ENCODE results near the gene WNT1. TPM values are rescaled to one million over a fixed set of nuclear protein-coding genes. Genes with fewer than 3 reads are reported as not detected.

The WNT1 gene
- total and polyA plus RNA-seq, 7 experiments from 2014 or later, result 0.24 to 1.5 (median 0.43) TPM; not detected in 2

DNA sequence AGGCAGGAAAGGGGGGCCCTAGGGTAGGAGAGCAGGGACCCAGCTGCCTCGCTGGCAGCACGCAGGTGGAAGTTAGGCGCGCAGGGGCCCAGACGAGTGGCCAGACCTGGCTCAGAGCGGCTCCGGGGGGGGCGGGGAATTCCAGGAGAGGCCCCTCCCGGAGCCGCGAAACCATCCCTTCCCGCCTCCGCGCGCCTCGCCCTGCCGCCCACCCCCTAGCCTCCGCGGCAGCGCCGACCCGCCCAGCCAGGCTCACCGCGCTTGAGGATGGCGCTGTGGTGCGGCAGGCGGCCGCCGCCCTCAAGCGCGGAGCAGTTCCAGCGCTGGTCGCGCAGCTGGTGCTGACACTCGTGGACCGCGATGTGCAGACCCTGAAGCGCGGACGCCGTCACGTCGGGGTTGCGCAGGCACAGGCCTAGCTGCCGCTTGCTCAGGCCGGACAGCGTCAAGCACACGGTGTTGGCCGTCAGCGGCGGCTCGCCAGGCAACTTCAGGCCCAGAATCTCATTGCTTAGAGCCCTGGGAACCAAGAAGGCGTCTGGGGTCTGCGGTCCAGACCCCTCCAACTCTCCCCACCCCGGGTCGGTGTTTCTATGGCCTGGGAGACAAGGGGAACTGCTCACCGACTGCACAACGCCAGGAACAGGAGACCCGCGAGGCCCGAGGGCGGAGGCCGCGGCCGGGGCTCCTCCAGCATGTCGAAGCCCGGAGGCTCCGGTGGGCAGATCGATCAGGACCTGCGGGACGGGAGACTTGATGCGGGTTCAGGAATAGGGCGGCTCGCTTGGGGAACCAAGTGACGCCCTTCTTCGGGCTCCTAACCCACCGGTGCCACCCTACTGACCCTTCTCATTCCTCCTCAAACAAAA lies 8.1 kb upstream of the WNT1 start:
- Histone ChIP-seq H3K27ac (ENCODE audit: low read depth, low read length) (no peak overlapping the region), H3K4me3 (ENCODE audit: low read length) (peak overlapping the region; percentile 40), H3K36me3 (ENCODE audit: control insufficient read depth in 2 of 3, insufficient read depth in 3 of 3, low read length in 3 of 3) (no peaks in the 10 kb centered on the region), H3K9me3 (ENCODE audit: control insufficient read depth in 2 of 3, low read length in 3 of 3) (no peaks in the 10 kb centered on the region), H3K4me1 (ENCODE audit: control insufficient read depth in 2 of 2, insufficient read depth in 2 of 2, low read length in 2 of 2) (peaks cover 20 to 38% of the 10 kb centered on the region in 2 donors), H3K27me3 (ENCODE audit: control insufficient read depth in 2 of 2, insufficient read depth in 2 of 2, low read length in 2 of 2) (peaks cover 6 to 31% of the 10 kb centered on the region in 2 donors)
- Mint-ChIP-seq H3K36me3 (no peaks in the 10 kb centered on the region), H3K27me3 (peaks cover 35 to 80% (median 38%) of the 10 kb centered on the region in 5 donors), H3K27ac (peak overlapping the region in 1 of 9 donors; percentile 24), H3K4me1 (peaks cover 15 to 33% (median 24%) of the 10 kb centered on the region in 7 donors), H3K9me3 (peaks cover 0 to 2% (median 0%) of the 10 kb centered on the region in 11 donors), H3K4me3 (peak overlapping the region; percentile 29 to 89 (median 71))
- DNase-seq, result peak in 6 of 9 donors; percentile 26 to 57 (median 38)
- intact Hi-C loops (cut with micrococcal nuclease), result loop anchor here in 1 of 2 donors (1.0 to 2.0 kb wide), 2 partner anchors 10 to 13 kb away; partner anchors contain the start of gene ARF3
- peak; percentile 76 for ATAC-seq
- POLR2A ChIA-PET, result interaction anchor here (1.0 to 2.8 kb wide), 2 partner anchors 8 to 12 kb away, joined by 3 to 8 read pairs; partner anchors contain the start of genes ARF3 and WNT1
- CTCF ChIA-PET, result interaction anchor here (1.0 to 1.4 kb wide), 4 partner anchors 9 to 36 kb away, joined by 3 to 6 read pairs (median 4); no protein-coding TSS in a partner anchor

DNA sequence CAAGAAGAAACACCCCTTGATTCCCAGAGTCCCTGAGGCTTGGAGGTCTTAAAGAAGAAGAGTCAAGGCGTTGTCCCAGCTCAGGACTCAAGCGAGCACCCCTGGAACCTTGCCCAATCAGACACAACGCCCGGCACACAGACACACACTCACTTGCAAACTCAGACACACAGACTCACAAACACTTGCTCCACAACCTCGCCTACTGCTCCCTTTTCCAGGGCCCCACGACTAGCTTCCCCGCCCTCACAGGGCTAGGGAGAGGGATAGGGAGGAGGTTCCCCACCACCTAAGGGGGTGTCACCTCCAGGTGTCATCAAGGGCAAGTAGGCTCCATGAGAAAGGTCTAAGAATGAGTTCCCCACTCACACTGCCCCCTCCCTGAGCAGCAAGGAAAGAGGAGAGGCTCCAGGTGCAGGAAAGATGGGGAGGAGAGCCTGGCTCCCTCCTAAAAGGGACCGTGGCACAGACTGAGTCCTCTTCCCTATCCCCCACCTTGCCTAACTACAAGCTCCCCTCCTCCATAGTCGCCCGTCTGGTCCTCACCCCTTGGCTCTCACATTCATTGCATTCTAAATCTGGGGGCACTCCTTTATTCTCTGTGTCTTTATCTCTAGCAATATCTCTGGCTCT lies 7.3 kb upstream of the WNT1 start:
- peaks cover 6 to 31% of the 10 kb centered on the region in 2 donors for H3K27me3 ChIP-seq (ENCODE audit: control insufficient read depth in 2 of 2, insufficient read depth in 2 of 2, low read length in 2 of 2)
- peak overlapping the region; percentile 40 for H3K4me3 ChIP-seq (ENCODE audit: low read length)
- H3K27ac ChIP-seq (ENCODE audit: low read depth, low read length), result no peak overlapping the region
- no peaks in the 10 kb centered on the region for H3K36me3 ChIP-seq (ENCODE audit: control insufficient read depth in 2 of 3, insufficient read depth in 3 of 3, low read length in 3 of 3)
- peak overlapping the region in 2 of 9 donors; percentile 24 to 33 for H3K27ac Mint-ChIP-seq
- DNase-seq (no peak), ATAC-seq (no peak)
- H3K9me3 Mint-ChIP-seq, result peaks cover 0 to 2% (median 0%) of the 10 kb centered on the region in 11 donors
- peaks cover 15 to 33% (median 24%) of the 10 kb centered on the region in 7 donors for H3K4me1 Mint-ChIP-seq
- POLR2A ChIA-PET, result interaction anchor here (1.4 to 2.8 kb wide), 2 partner anchors 10 to 13 kb away, joined by 5 to 8 read pairs; partner anchors contain the start of gene ARF3
- peak overlapping the region; percentile 55 to 89 (median 73) for H3K4me3 Mint-ChIP-seq
- CTCF ChIA-PET, result interaction anchor here (0.6 to 1.4 kb wide), 5 partner anchors 9 to 1742 kb away, joined by 3 to 6 read pairs (median 3); no protein-coding TSS in a partner anchor
- intact Hi-C loops (cut with micrococcal nuclease), result loop anchor here in 1 of 2 donors (1.0 to 2.0 kb wide), 2 partner anchors 9 to 14 kb away; partner anchors contain the start of gene ARF3
- no peaks in the 10 kb centered on the region for H3K9me3 ChIP-seq (ENCODE audit: control insufficient read depth in 2 of 3, low read length in 3 of 3)
- peaks cover 38 to 82% (median 42%) of the 10 kb centered on the region in 5 donors for H3K27me3 Mint-ChIP-seq
- H3K36me3 Mint-ChIP-seq, result no peaks in the 10 kb centered on the region
- peaks cover 20 to 38% of the 10 kb centered on the region in 2 donors for H3K4me1 ChIP-seq (ENCODE audit: control insufficient read depth in 2 of 2, insufficient read depth in 2 of 2, low read length in 2 of 2)

DNA sequence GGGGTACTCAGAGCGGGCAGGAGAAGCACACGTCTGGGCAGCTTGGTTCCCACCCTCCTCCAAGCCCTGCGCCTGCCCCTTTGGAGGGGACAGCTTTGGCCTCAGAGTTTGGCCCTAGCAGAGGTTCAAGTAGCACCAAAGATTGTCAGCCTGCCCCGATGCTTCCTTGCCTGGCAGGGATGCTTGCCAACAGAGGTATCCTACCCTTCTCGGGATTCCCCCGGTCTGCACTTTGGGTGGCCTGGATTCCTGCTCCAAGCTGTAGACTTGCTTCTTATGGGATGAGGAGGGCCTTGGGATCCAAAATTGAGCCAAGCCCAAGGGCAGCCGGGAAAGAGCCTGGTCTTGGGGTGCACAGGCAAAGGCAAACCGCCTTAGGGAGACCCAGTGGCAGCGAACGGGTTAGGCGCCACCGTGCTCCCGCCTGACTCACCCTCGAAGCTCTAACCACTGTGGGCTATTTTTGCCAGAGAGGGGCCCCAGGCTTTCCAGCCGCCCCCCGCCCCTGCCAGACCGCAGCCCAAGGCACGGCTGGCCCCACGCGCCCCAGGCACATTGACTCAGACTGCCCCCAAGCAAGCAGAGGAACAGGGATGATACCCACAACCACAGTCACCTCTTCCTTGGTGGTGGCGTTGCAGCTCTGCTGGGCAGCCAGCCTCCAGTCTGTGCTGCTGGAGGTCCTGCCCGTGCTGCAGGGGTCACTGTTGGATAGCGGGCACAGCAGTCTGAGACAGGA lies 5.7 kb upstream of the WNT1 start:
- no peak overlapping the region for H3K4me3 ChIP-seq (ENCODE audit: low read length)
- Mint-ChIP-seq H3K4me3 (peak overlapping the region in 7 of 10 donors; percentile 66 to 90 (median 77)), H3K9me3 (peaks cover 0 to 2% (median 0%) of the 10 kb centered on the region in 11 donors), H3K27ac (no peak overlapping the region), H3K36me3 (no peaks in the 10 kb centered on the region), H3K27me3 (peaks cover 42 to 90% (median 47%) of the 10 kb centered on the region in 5 donors), H3K4me1 (peaks cover 18 to 37% (median 24%) of the 10 kb centered on the region in 7 donors)
- ATAC-seq, result peak; percentile 6
- ChIA-PET POLR2A (no interaction called here), CTCF (interaction anchor here (1.1 to 1.2 kb wide), 2 partner anchors 11 to 15 kb away, joined by 3 read pairs; partner anchors contain the start of gene ARF3)
- intact Hi-C loops (cut with micrococcal nuclease), result no loop called here
- H3K36me3 ChIP-seq (ENCODE audit: control insufficient read depth in 2 of 3, insufficient read depth in 3 of 3, low read length in 3 of 3), result no peaks in the 10 kb centered on the region
- peaks cover 6 to 31% of the 10 kb centered on the region in 2 donors for H3K27me3 ChIP-seq (ENCODE audit: control insufficient read depth in 2 of 2, insufficient read depth in 2 of 2, low read length in 2 of 2)
- peak in 1 of 9 donors; percentile 61 for DNase-seq
- no peaks in the 10 kb centered on the region for H3K9me3 ChIP-seq (ENCODE audit: control insufficient read depth in 2 of 3, low read length in 3 of 3)
- peaks cover 21 to 38% of the 10 kb centered on the region in 2 donors for H3K4me1 ChIP-seq (ENCODE audit: control insufficient read depth in 2 of 2, insufficient read depth in 2 of 2, low read length in 2 of 2)
- no peak overlapping the region for H3K27ac ChIP-seq (ENCODE audit: low read depth, low read length)

DNA sequence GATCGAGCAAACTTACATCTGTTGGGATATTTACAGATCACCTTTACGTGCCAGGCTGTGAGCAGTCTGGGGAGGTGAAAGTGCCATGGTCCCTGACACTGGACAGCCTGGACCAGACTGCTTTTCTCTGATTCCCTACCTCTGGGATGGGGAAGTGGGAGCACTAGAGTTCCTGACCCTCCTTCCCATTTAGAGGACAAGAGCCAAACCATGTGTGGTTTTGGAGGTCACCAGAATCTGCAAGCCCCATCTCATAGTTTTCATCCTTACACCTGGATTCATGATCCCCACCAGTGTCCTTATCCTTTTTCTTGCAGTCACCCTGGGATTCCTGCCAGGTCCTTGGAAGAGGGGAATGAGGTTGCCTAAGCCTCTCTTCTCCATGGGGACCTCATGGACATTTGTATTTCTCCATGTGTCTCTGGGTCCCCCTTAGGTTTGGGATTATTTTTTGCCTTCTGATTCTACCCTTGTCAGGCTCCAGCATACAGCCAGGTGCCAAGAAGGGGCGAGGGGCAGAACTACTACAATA lies 5.1 kb upstream of the WNT1 start:
- H3K4me3 ChIP-seq (ENCODE audit: low read length), result no peak overlapping the region
- intact Hi-C loops (cut with micrococcal nuclease), result no loop called here
- peaks cover 42 to 95% (median 52%) of the 10 kb centered on the region in 5 donors for H3K27me3 Mint-ChIP-seq
- H3K4me1 Mint-ChIP-seq, result peaks cover 23 to 42% (median 29%) of the 10 kb centered on the region in 7 donors
- ATAC-seq, result no peak
- peak overlapping the region in 2 of 10 donors; percentile 12 to 14 for H3K4me3 Mint-ChIP-seq
- H3K36me3 Mint-ChIP-seq, result no peaks in the 10 kb centered on the region
- ChIA-PET POLR2A (no interaction called here), CTCF (interaction anchor here (0.8 to 1.3 kb wide), 4 partner anchors 10 to 158 kb away, joined by 3 to 8 read pairs (median 3); partner anchors contain the start of gene ARF3)
- H3K9me3 Mint-ChIP-seq, result peaks cover 0 to 2% (median 0%) of the 10 kb centered on the region in 11 donors
- H3K9me3 ChIP-seq (ENCODE audit: control insufficient read depth in 2 of 3, low read length in 3 of 3), result no peaks in the 10 kb centered on the region
- peaks cover 6 to 31% of the 10 kb centered on the region in 2 donors for H3K27me3 ChIP-seq (ENCODE audit: control insufficient read depth in 2 of 2, insufficient read depth in 2 of 2, low read length in 2 of 2)
- H3K4me1 ChIP-seq (ENCODE audit: control insufficient read depth in 2 of 2, insufficient read depth in 2 of 2, low read length in 2 of 2), result peaks cover 26 to 44% of the 10 kb centered on the region in 2 donors
- no peaks in the 10 kb centered on the region for H3K36me3 ChIP-seq (ENCODE audit: control insufficient read depth in 2 of 3, insufficient read depth in 3 of 3, low read length in 3 of 3)
- no peak overlapping the region for H3K27ac ChIP-seq (ENCODE audit: low read depth, low read length)
- no peak for DNase-seq
- H3K27ac Mint-ChIP-seq, result no peak overlapping the region

DNA sequence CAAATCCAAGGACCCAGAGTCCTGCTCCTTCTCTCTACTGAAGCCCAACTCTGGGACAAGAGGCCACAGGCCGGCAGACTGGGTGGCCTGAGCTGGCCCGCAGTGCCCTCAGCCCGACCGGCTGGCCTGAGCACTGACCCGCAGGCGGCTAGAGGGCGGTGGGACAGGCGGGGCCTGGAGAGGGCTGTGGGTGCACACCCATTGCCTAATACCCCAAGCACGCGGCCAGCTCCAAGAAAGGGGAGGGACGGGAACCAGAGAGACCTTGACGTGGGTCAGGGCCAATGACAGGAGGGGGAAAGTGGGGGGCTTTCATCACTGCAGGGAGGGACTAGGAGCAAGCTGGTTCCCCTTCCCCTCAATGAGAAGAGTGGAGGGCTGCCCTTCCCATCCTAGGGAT lies 4.6 kb upstream of the WNT1 start:
- H3K27me3 ChIP-seq (ENCODE audit: control insufficient read depth in 2 of 2, insufficient read depth in 2 of 2, low read length in 2 of 2), result peaks cover 6 to 31% of the 10 kb centered on the region in 2 donors
- no peak overlapping the region for H3K4me3 ChIP-seq (ENCODE audit: low read length)
- no peaks in the 10 kb centered on the region for H3K36me3 ChIP-seq (ENCODE audit: control insufficient read depth in 2 of 3, insufficient read depth in 3 of 3, low read length in 3 of 3)
- no peaks in the 10 kb centered on the region for H3K9me3 ChIP-seq (ENCODE audit: control insufficient read depth in 2 of 3, low read length in 3 of 3)
- peaks cover 42 to 90% (median 52%) of the 10 kb centered on the region in 5 donors for H3K27me3 Mint-ChIP-seq
- ChIA-PET CTCF (interaction anchor here (0.8 to 1.3 kb wide), 5 partner anchors 9 to 157 kb away, joined by 3 to 8 read pairs (median 3); partner anchors contain the start of gene ARF3), POLR2A (no interaction called here)
- intact Hi-C loops (cut with micrococcal nuclease), result no loop called here
- no peak overlapping the region for H3K27ac ChIP-seq (ENCODE audit: low read depth, low read length)
- H3K4me1 Mint-ChIP-seq, result peaks cover 23 to 44% (median 30%) of the 10 kb centered on the region in 7 donors
- H3K27ac Mint-ChIP-seq, result no peak overlapping the region
- H3K36me3 Mint-ChIP-seq, result no peaks in the 10 kb centered on the region
- H3K9me3 Mint-ChIP-seq, result peaks cover 0 to 2% (median 0%) of the 10 kb centered on the region in 11 donors
- no peak for ATAC-seq
- H3K4me1 ChIP-seq (ENCODE audit: control insufficient read depth in 2 of 2, insufficient read depth in 2 of 2, low read length in 2 of 2), result peaks cover 28 to 49% of the 10 kb centered on the region in 2 donors
- no peak overlapping the region for H3K4me3 Mint-ChIP-seq
- no peak for DNase-seq
